Neuronal stem cell (in vitro differentiated cells): Measurements from ENCODE around the gene UFM1.
"Not testable (repeated sequence)": the region's sequence is repeated elsewhere in the genome, so short reads cannot be mapped to it uniquely, and the experiment has no call there.

ENCODE experiments used
- DNase-seq: peaks from one replicate; pipeline ENCODE4 v3.0.0-alpha.2; 2013; ENCODE audit warnings: low spot score
- H2AFZ ChIP-seq: one replicate; pipeline ENCODE4 v1.6.1; 2013; ENCODE audit warnings: mild to moderate bottlenecking, low read length, inconsistent platforms
- H2AK5ac ChIP-seq: 2 replicates; pipeline ENCODE4 v1.6.1; 2013; ENCODE audit warnings: low read depth, mild to moderate bottlenecking, inconsistent platforms, low read length, moderate library complexity, mixed read lengths
- H2BK120ac ChIP-seq: 2 replicates; pipeline ENCODE4 v1.6.1; 2013; ENCODE audit warnings: low read depth, mild to moderate bottlenecking, inconsistent platforms, low read length, moderate library complexity, mixed read lengths
- H2BK12ac ChIP-seq: one replicate; pipeline ENCODE4 v1.6.1; 2013; ENCODE audit warnings: low read length, inconsistent platforms
- H2BK15ac ChIP-seq: 2 replicates; pipeline ENCODE4 v1.6.1; 2013; ENCODE audit warnings: mild to moderate bottlenecking, low read length, inconsistent platforms, mixed read lengths
- H2BK5ac ChIP-seq: one replicate; pipeline ENCODE4 v1.6.1; 2013; ENCODE audit warnings: inconsistent platforms, mild to moderate bottlenecking, low read length, moderate library complexity
- H3K14ac ChIP-seq: one replicate; pipeline ENCODE4 v1.6.1; 2013; ENCODE audit warnings: low read length, inconsistent platforms
- H3K18ac ChIP-seq: 2 replicates; pipeline ENCODE4 v1.6.1; 2013; ENCODE audit warnings: low read length, inconsistent platforms
- H3K23ac ChIP-seq: 2 replicates; pipeline ENCODE4 v1.6.1; 2013; ENCODE audit warnings: low read depth, mild to moderate bottlenecking, mixed read lengths, low read length, inconsistent platforms; ENCODE audit not compliant: poor library complexity
- H3K27ac ChIP-seq: replicated peaks from 3 replicates; pipeline ENCODE4 v1.5.1; 2013; ENCODE audit warnings: low read length, inconsistent platforms
- H3K27me3 ChIP-seq, 3 experiments: 2 replicates each; pipeline ENCODE4 v1.6.1; 2013; ENCODE audit warnings: low read length in 3 of 3, mild to moderate bottlenecking in 2 of 3, inconsistent platforms in 1 of 3, low read depth in 1 of 3, mixed read lengths in 1 of 3, moderate library complexity in 1 of 3; ENCODE audit not compliant: control insufficient read depth in 3 of 3, insufficient read depth in 3 of 3
- H3K36me3 ChIP-seq, 2 donors: replicated peaks in 1 of 2; 2 replicates each; pipeline ENCODE4 v1.6.1; 2013; ENCODE audit warnings: low read length in 2 of 2; ENCODE audit not compliant: control insufficient read depth in 2 of 2, insufficient read depth in 2 of 2
- H3K4ac ChIP-seq: 2 replicates; pipeline ENCODE4 v1.6.1; 2013; ENCODE audit warnings: inconsistent platforms, mild to moderate bottlenecking, low read length, moderate library complexity
- H3K4me1 ChIP-seq, 2 donors: 1 replicate in 1 of 2; 2 replicates in 1 of 2; pipeline ENCODE4 v1.6.1; 2013; ENCODE audit warnings: low read length in 2 of 2, low read depth in 1 of 2; ENCODE audit not compliant: control insufficient read depth in 2 of 2, insufficient read depth in 1 of 2
- H3K4me2 ChIP-seq: one replicate; pipeline ENCODE4 v1.6.1; 2013; ENCODE audit warnings: mild to moderate bottlenecking, low read length, inconsistent platforms; ENCODE audit not compliant: insufficient read depth, poor library complexity, severe bottlenecking
- H3K4me3 ChIP-seq, 2 donors: 2 replicates each; pipeline ENCODE4 v1.5.1; 2013; ENCODE audit warnings: low read length in 2 of 2, mild to moderate bottlenecking in 2 of 2, inconsistent platforms in 1 of 2, moderate library complexity in 1 of 2
- H3K79me1 ChIP-seq: one replicate; pipeline ENCODE4 v1.6.1; 2013; ENCODE audit warnings: low read depth, mild to moderate bottlenecking, inconsistent platforms, low read length, moderate library complexity
- H3K9ac ChIP-seq: one replicate; pipeline ENCODE4 v1.6.1; 2013; ENCODE audit warnings: mild to moderate bottlenecking, low read depth, low read length, inconsistent platforms; ENCODE audit not compliant: poor library complexity
- H3K9me3 ChIP-seq, 2 donors: replicated peaks in 1 of 2; 2 replicates each; pipeline versions ENCODE3 to v1.6.1; 2013; ENCODE audit warnings: low read length in 2 of 2, mild to moderate bottlenecking in 2 of 2, inconsistent platforms in 1 of 2, low read depth in 1 of 2, mixed read lengths in 1 of 2, moderate library complexity in 1 of 2; ENCODE audit not compliant: control insufficient read depth in 2 of 2, insufficient read depth in 1 of 2
- H4K8ac ChIP-seq: one replicate; pipeline ENCODE4 v1.6.1; 2013; ENCODE audit warnings: low read depth, mild to moderate bottlenecking, inconsistent platforms, low read length, moderate library complexity
- H4K91ac ChIP-seq: one replicate; pipeline ENCODE4 v1.6.1; 2013; ENCODE audit warnings: low read length, low read depth, mild to moderate bottlenecking, inconsistent platforms; ENCODE audit not compliant: poor library complexity
- WGBS, 2 donors: extraction: QIAGEN DNeasy Blood & Tissue Kit; methylation state at CpG; one replicate each; pipeline ENCODE4 v1.1.7; 2013; ENCODE audit warnings: missing lambda C conversion rate in 2 of 2, mixed read lengths in 1 of 2; ENCODE audit not compliant: insufficient read length in 2 of 2, insufficient replicate concordance in 1 of 2; ENCODE audit errors: extremely low coverage in 2 of 2; 5-methylcytosine and 5-hydroxymethylcytosine counted together

The UFM1 gene

GRCh38 chr13:38309397-38309796 lies 40.3 kb upstream of the UFM1 start:
- H3K18ac ChIP-seq: no peak overlapping the region
- no peaks in the 10 kb centered on the region for H3K27me3 ChIP-seq
- H3K23ac ChIP-seq: no peak overlapping the region
- no peak overlapping the region for H3K4me3 ChIP-seq
- no peaks in the 10 kb centered on the region for H3K36me3 ChIP-seq
- H3K9ac ChIP-seq: no peak overlapping the region
- no peak overlapping the region for H3K4ac ChIP-seq
- no peak overlapping the region for H4K8ac ChIP-seq
- no peak overlapping the region for H3K4me2 ChIP-seq
- no peak overlapping the region for H2BK120ac ChIP-seq
- no peak overlapping the region for H4K91ac ChIP-seq
- H3K27ac ChIP-seq: no peak overlapping the region
- no peaks in the 10 kb centered on the region for H3K4me1 ChIP-seq
- no peak overlapping the region for H2BK15ac ChIP-seq
- H2BK12ac ChIP-seq: no peak overlapping the region
- no peak overlapping the region for H2BK5ac ChIP-seq
- H3K9me3 ChIP-seq: no peaks in the 10 kb centered on the region
- no peak overlapping the region for H3K14ac ChIP-seq
- H2AFZ ChIP-seq: no peak overlapping the region
- no peak for DNase-seq
- no peak overlapping the region for H2AK5ac ChIP-seq
- no peaks in the 10 kb centered on the region for H3K79me1 ChIP-seq

- H3K4me3 ChIP-seq, H2BK12ac ChIP-seq, H2AFZ ChIP-seq, H3K4me1 ChIP-seq, H4K8ac ChIP-seq, H4K91ac ChIP-seq, DNase-seq, H3K14ac ChIP-seq, H2BK5ac ChIP-seq, H3K79me1 ChIP-seq, H2BK120ac ChIP-seq, H3K9ac ChIP-seq, H3K18ac ChIP-seq, H3K4ac ChIP-seq, H3K4me2 ChIP-seq, H2BK15ac ChIP-seq, H3K27ac ChIP-seq, H3K27me3 ChIP-seq, H3K9me3 ChIP-seq, H3K23ac ChIP-seq, H3K36me3 ChIP-seq, H2AK5ac ChIP-seq: not testable (repeated sequence)
- no CpG with 5 or more reads among the region's 10 CpGs for WGBS, 2 donors
Measured at GRCh38 chr13:38311175-38311574, 38.5 kb upstream of the UFM1 start.

- Histone ChIP-seq H3K23ac (no peak overlapping the region), H2BK120ac (no peak overlapping the region), H3K4me3 (no peak overlapping the region), H3K18ac (no peak overlapping the region), H2AFZ (no peak overlapping the region), H3K79me1 (no peaks in the 10 kb centered on the region), H4K8ac (no peak overlapping the region), H3K4me1 (no peaks in the 10 kb centered on the region), H2BK5ac (no peak overlapping the region), H2BK15ac (no peak overlapping the region), H3K9ac (no peak overlapping the region), H3K14ac (no peak overlapping the region), H3K4ac (no peak overlapping the region), H3K36me3 (no peaks in the 10 kb centered on the region), H3K27me3 (no peaks in the 10 kb centered on the region), H2BK12ac (no peak overlapping the region), H2AK5ac (no peak overlapping the region), H3K9me3 (no peaks in the 10 kb centered on the region), H3K27ac (no peak overlapping the region), H3K4me2 (no peak overlapping the region), H4K91ac (no peak overlapping the region)
- DNase-seq: no peak
Measured at GRCh38 chr13:38316129-38316528, 33.5 kb upstream of the UFM1 start.

GRCh38 chr13:38321654-38322053 lies 28.0 kb upstream of the UFM1 start:
- Histone ChIP-seq H3K18ac (no peak overlapping the region), H2AFZ (no peak overlapping the region), H4K91ac (no peak overlapping the region), H3K27ac (no peak overlapping the region), H3K27me3 (no peaks in the 10 kb centered on the region), H3K14ac (no peak overlapping the region), H2AK5ac (no peak overlapping the region), H3K9me3 (no peaks in the 10 kb centered on the region), H4K8ac (no peak overlapping the region), H3K4me2 (no peak overlapping the region), H2BK15ac (no peak overlapping the region), H2BK12ac (no peak overlapping the region), H2BK5ac (no peak overlapping the region), H3K23ac (no peak overlapping the region), H3K36me3 (no peaks in the 10 kb centered on the region), H3K4ac (no peak overlapping the region), H3K79me1 (no peaks in the 10 kb centered on the region), H3K4me1 (no peaks in the 10 kb centered on the region), H3K9ac (no peak overlapping the region), H3K4me3 (no peak overlapping the region), H2BK120ac (no peak overlapping the region)
- no peak for DNase-seq
- no CpG with 5 or more reads among the region's 5 CpGs for WGBS, 2 donors
